Neural cell (in vitro differentiated cells): ENCODE results near the gene NDUFAF5.

Experiments used
- EP300 ChIP-seq: fragments of 450-650 bp; conservative IDR thresholded peaks from 2 replicates; pipeline ENCODE4 v1.6.1; 2014; ENCODE audit warnings: antibody characterized with exemption, mild to moderate bottlenecking, moderate library complexity; ENCODE audit not compliant: poor library complexity, severe bottlenecking
- MXI1 ChIP-seq: fragments of 450-650 bp; conservative IDR thresholded peaks from 2 replicates; pipeline ENCODE4 v1.6.1; 2014; ENCODE audit warnings: antibody characterized with exemption, mild to moderate bottlenecking; ENCODE audit not compliant: poor library complexity, severe bottlenecking
- RAD21 ChIP-seq: fragments of 450-650 bp; conservative IDR thresholded peaks from 2 replicates; pipeline ENCODE4 v1.6.1; 2014; ENCODE audit warnings: antibody characterized with exemption, mild to moderate bottlenecking, moderate library complexity
- TAF1 ChIP-seq: IDR thresholded peaks from 2 replicates; pipeline ENCODE4 v1.6.1; 2012; ENCODE audit warnings: low read depth
- TF ChIP-seq, protein P1 (sequence below): fragments of 450-650 bp; IDR thresholded peaks from 2 replicates; pipeline ENCODE4 v1.5.1; 2014; ENCODE audit warnings: antibody characterized with exemption, mild to moderate bottlenecking, moderate library complexity; ENCODE audit not compliant: poor library complexity, severe bottlenecking
- TF ChIP-seq, protein P2 (sequence below): IDR thresholded peaks from 2 replicates; pipeline ENCODE4 v1.6.1; 2012; ENCODE audit warnings: borderline replicate concordance

DNA sequence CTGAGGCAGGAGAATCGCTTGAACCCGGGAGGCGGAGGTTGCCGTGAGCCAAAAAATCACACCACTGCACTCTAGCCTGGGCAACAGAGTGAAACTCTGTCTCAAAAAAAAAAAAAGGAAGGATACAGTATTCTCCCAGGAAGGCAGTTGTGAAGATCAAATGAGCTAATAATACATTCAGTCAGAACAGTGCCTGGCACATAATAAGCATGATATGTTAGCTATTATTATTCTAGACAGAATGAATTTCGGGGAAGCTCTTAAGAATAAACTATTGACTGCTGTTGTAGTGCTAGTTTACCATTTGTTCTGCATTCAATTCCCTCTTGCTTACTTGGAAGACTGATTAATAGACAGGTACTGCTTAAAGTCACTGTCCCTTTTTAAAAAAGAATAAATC lies 40.6 kb downstream of the NDUFAF5 start:
- TF ChIP-seq, protein P1, sequence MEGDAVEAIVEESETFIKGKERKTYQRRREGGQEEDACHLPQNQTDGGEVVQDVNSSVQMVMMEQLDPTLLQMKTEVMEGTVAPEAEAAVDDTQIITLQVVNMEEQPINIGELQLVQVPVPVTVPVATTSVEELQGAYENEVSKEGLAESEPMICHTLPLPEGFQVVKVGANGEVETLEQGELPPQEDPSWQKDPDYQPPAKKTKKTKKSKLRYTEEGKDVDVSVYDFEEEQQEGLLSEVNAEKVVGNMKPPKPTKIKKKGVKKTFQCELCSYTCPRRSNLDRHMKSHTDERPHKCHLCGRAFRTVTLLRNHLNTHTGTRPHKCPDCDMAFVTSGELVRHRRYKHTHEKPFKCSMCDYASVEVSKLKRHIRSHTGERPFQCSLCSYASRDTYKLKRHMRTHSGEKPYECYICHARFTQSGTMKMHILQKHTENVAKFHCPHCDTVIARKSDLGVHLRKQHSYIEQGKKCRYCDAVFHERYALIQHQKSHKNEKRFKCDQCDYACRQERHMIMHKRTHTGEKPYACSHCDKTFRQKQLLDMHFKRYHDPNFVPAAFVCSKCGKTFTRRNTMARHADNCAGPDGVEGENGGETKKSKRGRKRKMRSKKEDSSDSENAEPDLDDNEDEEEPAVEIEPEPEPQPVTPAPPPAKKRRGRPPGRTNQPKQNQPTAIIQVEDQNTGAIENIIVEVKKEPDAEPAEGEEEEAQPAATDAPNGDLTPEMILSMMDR, result no peak
- TF ChIP-seq TAF1, result no peak
- no peak for TF ChIP-seq RAD21
- TF ChIP-seq MXI1, result no peak
- TF ChIP-seq, protein P2, sequence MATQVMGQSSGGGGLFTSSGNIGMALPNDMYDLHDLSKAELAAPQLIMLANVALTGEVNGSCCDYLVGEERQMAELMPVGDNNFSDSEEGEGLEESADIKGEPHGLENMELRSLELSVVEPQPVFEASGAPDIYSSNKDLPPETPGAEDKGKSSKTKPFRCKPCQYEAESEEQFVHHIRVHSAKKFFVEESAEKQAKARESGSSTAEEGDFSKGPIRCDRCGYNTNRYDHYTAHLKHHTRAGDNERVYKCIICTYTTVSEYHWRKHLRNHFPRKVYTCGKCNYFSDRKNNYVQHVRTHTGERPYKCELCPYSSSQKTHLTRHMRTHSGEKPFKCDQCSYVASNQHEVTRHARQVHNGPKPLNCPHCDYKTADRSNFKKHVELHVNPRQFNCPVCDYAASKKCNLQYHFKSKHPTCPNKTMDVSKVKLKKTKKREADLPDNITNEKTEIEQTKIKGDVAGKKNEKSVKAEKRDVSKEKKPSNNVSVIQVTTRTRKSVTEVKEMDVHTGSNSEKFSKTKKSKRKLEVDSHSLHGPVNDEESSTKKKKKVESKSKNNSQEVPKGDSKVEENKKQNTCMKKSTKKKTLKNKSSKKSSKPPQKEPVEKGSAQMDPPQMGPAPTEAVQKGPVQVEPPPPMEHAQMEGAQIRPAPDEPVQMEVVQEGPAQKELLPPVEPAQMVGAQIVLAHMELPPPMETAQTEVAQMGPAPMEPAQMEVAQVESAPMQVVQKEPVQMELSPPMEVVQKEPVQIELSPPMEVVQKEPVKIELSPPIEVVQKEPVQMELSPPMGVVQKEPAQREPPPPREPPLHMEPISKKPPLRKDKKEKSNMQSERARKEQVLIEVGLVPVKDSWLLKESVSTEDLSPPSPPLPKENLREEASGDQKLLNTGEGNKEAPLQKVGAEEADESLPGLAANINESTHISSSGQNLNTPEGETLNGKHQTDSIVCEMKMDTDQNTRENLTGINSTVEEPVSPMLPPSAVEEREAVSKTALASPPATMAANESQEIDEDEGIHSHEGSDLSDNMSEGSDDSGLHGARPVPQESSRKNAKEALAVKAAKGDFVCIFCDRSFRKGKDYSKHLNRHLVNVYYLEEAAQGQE, result no peak
- TF ChIP-seq EP300, result no peak
